ENCODE measurements around the gene RABL3.
"Not testable (repeated sequence)": the region's sequence is repeated elsewhere in the genome, so short reads cannot be mapped to it uniquely, and the experiment has no call there.

The RABL3 gene, protein sequence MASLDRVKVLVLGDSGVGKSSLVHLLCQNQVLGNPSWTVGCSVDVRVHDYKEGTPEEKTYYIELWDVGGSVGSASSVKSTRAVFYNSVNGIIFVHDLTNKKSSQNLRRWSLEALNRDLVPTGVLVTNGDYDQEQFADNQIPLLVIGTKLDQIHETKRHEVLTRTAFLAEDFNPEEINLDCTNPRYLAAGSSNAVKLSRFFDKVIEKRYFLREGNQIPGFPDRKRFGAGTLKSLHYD

GRCh38 chr3:120742198-120742848 lies at the start of gene RABL3, which contains the start of gene GTF2E1:
Gene RABL3, minus strand, starts transcription at chr3:120742516. Its CDS starts 9 bp downstream, at chr3:120742507.
Gene GTF2E1, plus strand, starts transcription at chr3:120742744. Its CDS starts 7,809 bp downstream, at chr3:120750553.
- DNase-seq (ENCODE audit: low read depth) = peak; percentile 99

GRCh38 chr3:120791913-120792312 lies 49.6 kb upstream of the RABL3 start:
- DNase-seq (ENCODE audit: low read depth) = no peak

DNA sequence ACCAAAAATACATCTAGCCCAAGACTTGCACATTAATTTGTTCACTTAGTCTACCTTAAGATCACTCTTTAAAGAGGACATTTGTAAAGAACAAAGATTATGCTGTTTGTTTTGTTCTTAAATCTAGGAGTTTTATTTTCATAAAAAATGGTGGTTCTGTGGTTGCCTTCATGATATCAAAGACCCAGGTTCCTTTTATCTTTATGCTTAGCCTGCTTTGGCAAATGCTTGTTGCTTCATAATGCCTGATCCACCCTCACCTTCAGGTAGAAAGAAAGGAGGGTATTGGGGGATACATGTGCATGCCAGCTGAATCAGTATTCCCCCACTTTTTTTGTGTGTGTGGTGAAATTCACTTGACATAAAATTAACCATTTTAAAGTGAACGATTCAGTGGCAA lies 48.7 kb upstream of the RABL3 start:
- DNase-seq (ENCODE audit: low read depth) = no peak

DNA sequence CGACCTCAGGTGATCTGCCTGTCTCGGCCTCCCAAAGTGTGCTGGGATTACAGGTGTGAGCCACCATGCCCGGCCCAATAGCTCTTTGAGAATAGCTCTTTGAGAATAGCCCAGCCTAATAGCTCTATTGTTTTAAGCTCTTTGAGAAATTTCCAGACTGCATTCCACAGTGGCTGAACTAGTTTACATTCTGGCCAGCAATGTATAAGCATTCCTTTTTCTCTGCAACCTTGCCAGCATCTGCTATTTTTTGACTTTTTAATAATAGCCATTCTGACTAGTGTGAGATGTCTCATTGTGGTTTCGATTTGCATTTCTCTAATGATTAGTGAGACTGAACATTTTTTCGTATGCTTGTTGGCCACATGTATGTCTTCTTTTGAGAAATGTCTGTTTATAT lies 43.5 kb upstream of the RABL3 start:
- DNase-seq (ENCODE audit: low read depth) = peak; percentile 62

GRCh38 chr3:120780977-120781376 lies 38.7 kb upstream of the RABL3 start:
- peak; percentile 68 for DNase-seq (ENCODE audit: low read depth)

- no peak for DNase-seq (ENCODE audit: low read depth)
These were observed 36.5 kb upstream of the RABL3 start for GRCh38 chr3:120778776-120779175.

GRCh38 chr3:120775411-120775810 lies 33.1 kb upstream of the RABL3 start:
- no peak for DNase-seq (ENCODE audit: low read depth)

GRCh38 chr3:120773932-120774331 lies 31.6 kb upstream of the RABL3 start:
- no peak for DNase-seq (ENCODE audit: low read depth)

GRCh38 chr3:120772081-120772480 lies 29.8 kb upstream of the RABL3 start:
- no peak for DNase-seq (ENCODE audit: low read depth)

- DNase-seq (ENCODE audit: low read depth) = no peak
These were observed 28.6 kb upstream of the RABL3 start for GRCh38 chr3:120770891-120771290.

DNA sequence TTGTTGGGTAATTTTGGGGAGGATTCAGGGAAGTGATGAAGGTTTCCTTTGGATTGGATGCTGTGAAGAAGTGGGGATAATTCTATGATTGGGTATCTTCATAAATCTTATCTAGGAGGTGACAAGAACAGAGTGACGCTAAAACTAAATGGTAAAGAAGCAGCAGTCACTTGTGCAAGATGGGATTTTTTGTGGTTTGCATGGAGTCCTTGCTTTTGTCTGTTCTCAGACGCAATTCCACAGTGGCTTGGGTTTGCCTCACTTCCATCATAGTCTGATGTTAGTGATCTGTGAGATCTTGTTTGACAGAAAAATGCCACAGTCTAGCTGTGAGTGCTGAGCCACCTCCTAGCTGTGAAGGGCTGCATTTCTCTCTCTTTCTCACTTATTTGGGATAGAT lies 27.1 kb upstream of the RABL3 start:
- no peak for DNase-seq (ENCODE audit: low read depth)

- peak; percentile 67 for DNase-seq (ENCODE audit: low read depth)
These were observed 24.8 kb upstream of the RABL3 start for GRCh38 chr3:120767106-120767505.

- no peak for DNase-seq (ENCODE audit: low read depth)
These were observed 24.3 kb upstream of the RABL3 start for GRCh38 chr3:120766576-120766975.

- DNase-seq (ENCODE audit: low read depth) = no peak
These were observed 23.6 kb upstream of the RABL3 start for GRCh38 chr3:120765830-120766493.

GRCh38 chr3:120764206-120764605 lies 21.9 kb upstream of the RABL3 start:
- DNase-seq (ENCODE audit: low read depth) = no peak

DNA sequence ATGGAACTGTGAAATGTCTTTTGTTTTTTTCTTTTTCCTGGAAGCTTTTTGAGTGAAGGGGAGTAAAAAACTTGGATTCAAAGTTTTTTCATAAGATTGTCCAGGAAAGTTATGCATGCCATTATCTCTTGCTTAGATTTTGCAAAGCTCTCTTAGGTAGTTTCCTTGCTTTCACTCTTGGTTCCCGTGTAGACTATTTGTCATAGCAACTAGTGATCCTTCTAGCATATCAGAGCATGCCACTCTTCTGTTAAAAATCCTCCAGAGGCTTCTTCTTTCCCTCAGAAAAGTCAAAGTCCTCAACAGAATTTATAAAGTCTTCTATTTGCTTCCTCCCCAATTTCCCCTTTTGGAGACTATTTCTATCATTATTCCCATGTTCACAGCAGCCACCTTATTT lies 21.3 kb upstream of the RABL3 start:
- DNase-seq (ENCODE audit: low read depth) = no peak

DNA sequence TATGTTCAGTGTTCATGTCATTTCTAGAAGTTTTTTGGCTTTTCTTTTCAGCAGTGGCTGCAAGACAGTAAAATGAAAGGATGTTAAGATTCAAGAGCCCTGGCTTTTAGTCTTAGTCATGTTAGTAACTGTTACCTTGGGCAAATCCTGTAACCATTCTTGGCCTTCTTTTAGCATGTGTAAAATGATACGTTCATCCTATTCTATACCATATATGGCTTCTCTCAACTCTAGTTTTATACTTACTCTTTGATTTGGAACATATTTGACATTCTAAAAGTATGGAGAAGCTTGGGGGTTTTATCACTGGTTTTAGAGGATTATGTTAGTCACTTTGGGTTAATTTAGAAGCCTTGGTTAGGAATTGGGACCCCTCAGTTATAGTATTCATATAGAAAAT lies 20.3 kb upstream of the RABL3 start:
- DNase-seq (ENCODE audit: low read depth) = no peak

DNA sequence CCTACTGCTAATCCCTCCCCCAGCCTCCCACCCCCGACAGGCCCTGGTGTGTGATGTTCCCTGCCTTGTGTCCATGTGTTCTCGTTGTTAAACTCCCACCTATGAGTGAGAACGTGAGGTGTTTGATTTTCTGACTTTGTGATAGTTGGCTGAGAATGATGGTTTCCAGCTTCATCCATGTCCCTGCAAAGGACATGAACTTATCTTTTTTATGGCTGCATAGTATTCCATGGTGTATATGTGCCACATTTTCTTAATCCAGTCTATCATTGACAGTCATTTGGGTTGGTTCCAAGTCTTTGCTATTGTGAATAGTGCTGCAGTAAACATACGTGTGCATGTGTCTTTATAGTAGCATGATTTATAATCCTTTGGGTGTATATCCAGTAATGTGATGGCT lies 16.2 kb upstream of the RABL3 start:
- not testable (repeated sequence) for DNase-seq (ENCODE audit: low read depth)

GRCh38 chr3:120756061-120756460 lies 13.7 kb upstream of the RABL3 start:
- no peak for DNase-seq (ENCODE audit: low read depth)

DNA sequence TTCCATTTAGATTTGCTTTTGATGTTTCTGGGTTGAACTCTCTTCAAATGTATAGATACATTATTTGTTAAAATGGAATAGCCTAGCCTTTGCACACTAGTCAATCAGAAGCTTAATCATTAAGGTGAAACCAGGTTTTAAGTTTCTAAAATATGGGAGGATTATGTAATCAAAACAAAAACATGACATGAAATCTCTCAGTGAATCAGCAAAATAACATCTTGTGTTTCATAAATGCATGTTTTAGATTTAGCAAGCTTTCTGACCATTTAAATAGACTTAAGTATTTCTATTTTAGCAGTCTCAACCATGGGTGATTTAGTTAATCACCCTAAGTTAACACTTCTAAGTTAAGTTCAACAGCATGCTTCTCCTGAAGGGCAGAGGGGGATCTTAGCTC lies 11.5 kb upstream of the RABL3 start:
- peak; percentile 44 for DNase-seq (ENCODE audit: low read depth)

DNA sequence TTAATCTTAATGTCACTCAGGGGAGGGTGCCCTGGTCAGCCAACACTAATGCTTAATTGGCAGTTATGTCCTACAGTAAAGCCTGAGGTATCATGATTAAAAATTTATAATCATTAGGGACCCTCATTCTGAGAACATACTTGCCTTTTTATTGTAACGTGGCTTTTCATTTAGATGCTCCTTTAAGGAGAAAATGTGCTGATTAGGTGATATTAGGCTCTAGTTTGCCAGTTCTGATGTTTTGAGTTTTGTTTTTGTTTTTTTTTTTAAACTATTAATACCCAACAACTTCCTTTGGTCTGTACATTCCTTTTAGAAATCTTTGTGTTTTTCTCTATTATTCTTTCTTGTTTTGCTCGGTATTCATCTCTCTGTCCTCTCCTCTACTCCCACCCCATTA lies 10.5 kb upstream of the RABL3 start:
- no peak for DNase-seq (ENCODE audit: low read depth)

DNA sequence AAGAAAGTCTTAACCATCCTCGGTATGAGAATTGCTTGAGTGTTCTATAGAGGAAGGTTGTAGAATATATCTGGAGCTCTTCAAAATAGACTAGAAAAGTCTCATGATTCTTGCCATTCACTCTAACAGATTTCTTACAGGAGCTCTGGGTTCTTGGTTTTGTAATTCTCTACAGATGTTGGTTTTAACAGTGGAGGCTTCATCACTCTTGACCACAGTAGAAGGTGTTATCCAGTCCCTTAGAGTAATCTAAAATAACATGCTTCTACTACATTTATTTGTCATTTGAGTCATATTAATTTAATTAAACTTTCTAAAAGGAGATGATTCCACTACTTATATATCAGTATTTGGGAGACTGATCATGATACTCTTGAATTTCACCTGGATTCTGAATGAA lies 9.9 kb upstream of the RABL3 start:
- DNase-seq (ENCODE audit: low read depth) = no peak

DNA sequence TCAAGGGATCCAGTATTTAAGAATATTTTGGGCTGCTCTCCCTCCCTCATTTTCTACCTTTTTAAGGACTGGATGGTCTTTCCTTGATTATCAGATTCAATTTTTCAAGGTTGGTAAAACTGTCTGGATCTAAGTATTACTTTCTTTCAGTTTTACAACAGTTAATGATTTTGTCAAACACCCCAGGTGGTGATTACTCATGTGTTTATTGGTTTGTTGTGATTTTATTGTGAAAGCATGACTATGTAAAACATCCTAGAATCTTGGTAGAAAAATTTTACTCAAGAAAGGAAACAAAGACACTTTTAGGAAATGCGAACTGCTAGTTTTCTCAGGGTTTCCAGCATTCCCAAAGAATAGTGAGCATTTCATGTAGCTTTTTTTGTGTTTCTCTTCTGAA lies 7.5 kb upstream of the RABL3 start:
- DNase-seq (ENCODE audit: low read depth) = no peak
